OCI-M1 (cell line): ENCODE measurements around the gene RALGPS2.

Experiments used
- DNase-seq: peaks from one replicate; lab custom pipeline; 2025; lab: John Stamatoyannopoulos, UW

The RALGPS2 gene

GRCh38 chr1:178864326-178864725 is 139.3 kb downstream of the RALGPS2 start:
- DNase-seq, result peak; percentile 33

- DNase-seq, result peak; percentile 87
Measured at GRCh38 chr1:178867670-178868069, 142.6 kb downstream of the RALGPS2 start.

GRCh38 chr1:178868706-178869105 is 143.7 kb downstream of the RALGPS2 start:
- peak; percentile 65 for DNase-seq

DNA sequence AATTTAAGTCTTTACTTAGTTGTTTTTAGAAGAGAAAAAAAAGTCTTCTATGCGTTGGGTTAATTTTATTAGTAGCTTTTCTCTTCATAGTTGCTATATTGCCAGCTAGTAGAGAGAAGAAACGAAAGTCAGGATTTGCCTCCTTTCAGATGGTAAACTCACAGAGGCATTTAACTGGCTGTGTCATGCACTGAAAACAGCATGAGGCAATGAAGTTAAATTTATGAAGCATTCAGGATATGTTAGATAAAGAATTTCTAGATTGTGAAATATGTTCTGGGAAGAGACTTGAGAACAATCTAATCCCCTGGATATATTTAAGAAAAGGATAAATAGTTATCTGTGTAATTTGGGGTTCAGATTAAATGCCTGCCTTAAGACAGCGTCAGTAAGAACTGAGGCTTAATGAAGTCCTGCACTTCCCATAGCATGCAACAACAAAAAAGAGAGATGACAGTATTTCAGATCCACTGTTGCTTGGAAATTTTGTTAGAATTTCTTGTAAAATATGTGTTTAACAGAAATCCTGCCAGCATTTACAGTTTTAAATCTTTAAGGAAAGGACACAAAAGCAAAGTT is 144.2 kb downstream of the RALGPS2 start:
- DNase-seq, result peak; percentile 74

DNA sequence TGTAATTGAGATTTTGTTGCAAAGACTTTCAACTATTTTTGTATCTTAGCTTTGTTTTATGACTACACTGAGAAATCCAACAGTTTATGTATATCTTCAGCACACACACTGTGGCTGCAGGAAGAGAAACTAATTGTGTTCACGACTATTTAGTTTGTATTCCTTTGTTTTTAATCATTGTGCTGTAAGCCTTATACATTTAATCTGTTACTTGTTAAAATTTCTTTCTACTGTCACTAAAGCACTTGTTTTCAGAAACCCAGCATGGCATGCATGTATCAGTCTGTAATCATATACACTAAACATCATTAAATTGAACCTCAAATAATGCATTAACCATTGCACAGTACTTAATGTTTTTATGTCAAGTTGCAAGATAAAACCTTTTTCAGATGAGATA is 145.2 kb downstream of the RALGPS2 start:
- DNase-seq, result no peak

DNA sequence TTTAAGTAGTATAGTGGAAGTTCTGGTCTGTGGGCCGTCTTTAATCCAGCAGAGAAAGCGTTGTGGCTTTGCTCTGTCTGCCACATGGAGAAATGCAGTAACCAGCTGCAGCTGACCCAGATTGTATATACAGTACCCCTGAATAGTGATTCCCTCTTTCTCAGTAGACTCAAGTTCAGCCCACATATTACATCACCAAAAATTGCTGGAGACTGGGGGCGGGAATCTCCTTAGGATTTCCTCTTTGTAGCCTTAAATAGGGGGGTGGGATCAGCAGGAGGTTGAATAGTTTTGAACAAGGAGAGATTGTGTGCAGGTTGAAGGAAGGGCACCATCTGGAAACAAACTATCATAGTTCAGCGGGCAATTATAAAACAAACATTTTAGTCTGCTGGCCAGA is 145.9 kb downstream of the RALGPS2 start, which contains the start of gene ANGPTL1:
Gene ANGPTL1 (minus strand): TSS at position 134 of the 400 bp plus-strand sequence. CDS start 5,301 bp downstream, outside the sequence.
- peak; percentile 57 for DNase-seq

DNA sequence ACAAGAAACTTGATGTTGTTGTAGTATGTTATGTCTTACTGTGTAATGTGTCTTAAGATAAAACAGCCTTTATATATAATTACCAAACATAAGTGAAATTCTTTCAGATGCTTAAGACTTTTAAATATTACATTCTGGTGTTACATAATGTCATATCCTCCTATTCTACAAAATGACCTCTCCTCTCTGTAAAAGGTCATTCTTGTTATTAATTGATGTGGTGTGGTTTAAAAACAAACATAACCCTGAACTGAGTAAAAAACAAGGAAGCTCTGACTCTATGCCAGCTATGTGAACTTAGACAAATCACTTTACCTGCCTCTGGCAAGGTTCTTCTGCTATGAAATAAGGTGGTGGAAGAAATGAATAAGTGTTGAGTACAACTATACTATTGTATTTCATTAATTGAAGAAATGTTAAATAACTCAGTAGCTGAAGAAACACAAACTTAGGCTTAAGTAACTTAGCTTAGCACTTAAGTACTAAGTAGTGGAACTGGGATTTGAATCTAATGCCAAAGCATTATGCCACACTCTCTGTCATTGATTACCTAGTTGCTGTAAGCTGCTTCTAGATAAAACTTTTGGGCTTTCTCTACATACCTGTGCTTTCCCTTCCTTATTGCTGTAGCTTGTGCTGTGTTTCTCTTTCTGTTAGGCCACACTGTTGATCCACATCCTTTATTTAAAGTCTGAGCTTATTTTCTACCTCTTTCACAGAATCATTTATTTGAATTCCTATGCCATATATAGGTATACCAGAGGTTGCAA is 146.7 kb downstream of the RALGPS2 start:
- DNase-seq, result peak; percentile 63

DNA sequence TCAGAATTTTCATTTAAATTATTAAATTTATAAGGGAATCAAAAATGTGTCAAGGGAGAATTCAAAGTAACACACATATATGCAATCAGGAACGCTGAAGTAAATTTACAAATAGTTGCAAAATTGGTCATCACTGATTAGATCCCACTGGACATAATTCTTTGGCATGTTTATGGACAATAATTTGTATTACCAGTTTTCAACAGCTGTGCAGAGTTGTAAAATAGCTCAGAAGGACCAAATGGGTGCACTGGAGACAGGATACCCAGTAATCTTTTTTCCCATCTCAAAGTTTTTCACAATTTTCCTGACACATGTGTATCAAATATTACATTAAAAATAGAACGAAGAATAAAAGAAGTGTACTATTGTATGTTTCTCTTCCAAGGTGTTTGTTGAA is 149.9 kb downstream of the RALGPS2 start:
- no peak for DNase-seq

GRCh38 chr1:178875936-178876335 is 150.9 kb downstream of the RALGPS2 start:
- DNase-seq, result peak; percentile 52

GRCh38 chr1:178877896-178878295 is 152.9 kb downstream of the RALGPS2 start:
- DNase-seq, result peak; percentile 29

DNA sequence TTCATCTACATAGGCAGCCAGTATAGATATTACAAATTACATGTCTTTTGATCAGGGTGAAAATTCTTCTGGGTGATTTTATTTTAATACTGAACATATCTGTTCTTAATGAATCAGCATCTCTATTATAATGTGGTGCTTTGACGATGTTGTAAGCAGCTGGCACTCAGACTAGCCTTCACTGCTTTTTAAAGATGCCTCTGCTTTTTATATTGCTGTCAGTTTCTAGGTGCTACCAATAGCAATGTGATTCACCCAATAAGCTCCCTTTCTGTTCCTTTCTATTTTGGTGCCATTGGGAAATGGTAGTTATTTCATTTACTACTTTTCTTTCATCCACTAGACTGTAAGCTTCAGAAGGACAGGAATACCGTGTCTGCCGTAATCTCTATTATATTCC is 156.9 kb downstream of the RALGPS2 start:
- DNase-seq, result no peak

DNA sequence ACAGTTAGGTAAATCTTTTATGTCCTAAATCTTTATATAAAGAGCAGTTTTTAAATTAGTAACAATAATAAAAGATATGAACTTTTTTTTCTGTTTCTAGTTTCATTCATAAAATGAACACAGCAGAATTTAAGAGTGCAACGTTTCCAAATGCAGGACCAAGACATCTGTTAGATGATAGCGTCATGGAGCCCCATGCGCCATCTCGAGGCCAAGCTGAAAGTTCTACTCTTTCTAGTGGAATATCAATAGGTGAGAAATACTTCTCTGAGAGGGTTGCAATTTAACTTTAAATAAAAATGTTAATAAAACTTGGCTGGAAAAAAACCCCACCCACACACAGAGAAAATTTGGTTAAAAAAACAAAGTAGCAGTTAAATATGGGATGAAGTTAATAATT is 160.8 kb downstream of the RALGPS2 start:
- peak; percentile 76 for DNase-seq

GRCh38 chr1:178886551-178886950 is 161.5 kb downstream of the RALGPS2 start:
- DNase-seq, result peak; percentile 64

DNA sequence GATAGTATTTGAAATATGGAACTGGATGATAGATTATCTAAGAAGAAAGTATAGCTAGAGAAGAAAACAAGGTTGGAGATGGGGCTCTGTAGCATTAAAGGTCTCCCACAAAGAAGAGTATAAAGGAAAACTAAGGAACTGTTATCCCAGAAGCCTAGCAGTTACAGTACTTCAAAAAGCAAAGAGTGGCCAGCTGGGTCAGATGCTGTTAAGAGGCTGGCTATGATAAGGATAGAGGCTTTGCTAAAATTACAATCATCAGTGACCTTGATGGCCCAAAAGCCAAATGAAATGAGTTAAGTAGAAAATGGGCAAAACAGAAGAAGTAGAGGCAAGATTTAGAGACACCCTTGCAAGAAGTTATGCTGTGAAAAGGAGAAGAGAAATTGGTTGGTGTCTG is 170.9 kb downstream of the RALGPS2 start:
- no peak for DNase-seq

DNA sequence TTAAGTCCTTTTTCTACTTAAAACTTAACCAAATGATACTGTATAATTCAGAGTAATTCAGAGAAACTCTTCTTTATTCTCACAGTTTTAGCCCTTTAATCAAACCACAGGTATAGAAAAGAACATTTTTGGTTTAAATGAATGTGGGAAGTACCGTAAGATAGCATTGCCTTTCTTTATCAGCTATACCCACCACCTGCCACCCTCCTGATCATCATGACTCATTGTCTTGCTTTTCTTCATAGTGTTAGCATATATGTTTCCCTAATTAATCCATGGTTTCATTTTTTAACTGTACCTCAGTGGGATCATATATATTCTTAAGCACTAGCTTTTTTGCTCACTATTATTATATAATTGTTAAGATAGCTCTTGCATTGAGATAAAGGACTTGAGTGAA is 173.4 kb downstream of the RALGPS2 start:
- peak; percentile 66 for DNase-seq

- DNase-seq, result peak; percentile 29
Measured at GRCh38 chr1:178899402-178899801, 174.4 kb downstream of the RALGPS2 start.

DNA sequence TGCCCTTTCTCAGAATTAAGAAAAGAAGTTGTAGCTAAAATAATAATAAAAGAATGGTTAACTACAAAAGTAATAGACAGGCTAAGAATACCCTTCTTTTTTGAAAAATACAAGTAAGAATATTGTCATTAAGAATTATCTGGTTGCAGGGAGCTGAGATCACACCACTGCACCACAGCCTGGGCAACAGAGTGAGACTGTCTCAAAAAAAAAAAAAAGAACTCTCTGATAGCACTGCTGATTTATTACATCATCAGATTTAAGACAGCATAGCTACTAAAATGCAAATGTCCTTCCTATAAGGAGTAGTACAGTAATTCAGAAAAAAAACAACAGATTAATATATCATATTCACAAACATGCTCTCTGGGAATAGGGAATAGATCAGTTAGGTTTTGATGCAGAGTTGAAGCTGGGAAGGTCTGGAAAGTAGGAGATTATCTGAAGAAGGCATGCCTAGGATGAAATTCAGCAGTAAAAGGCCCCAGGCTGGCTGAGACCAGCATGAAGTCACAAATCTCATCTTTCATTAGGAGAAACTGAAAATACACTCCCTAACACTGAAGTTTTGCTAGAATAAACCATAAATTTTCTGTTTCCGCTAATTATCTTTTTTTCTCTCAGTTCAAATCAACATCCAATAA is 176.6 kb downstream of the RALGPS2 start:
- DNase-seq, result no peak

- DNase-seq, result no peak
Measured at GRCh38 chr1:178908358-178908757, 183.3 kb downstream of the RALGPS2 start.

GRCh38 chr1:178910023-178910422 is 185.0 kb downstream of the RALGPS2 start:
- DNase-seq, result no peak

GRCh38 chr1:178912597-178912996 is 187.6 kb downstream of the RALGPS2 start:
- no peak for DNase-seq

DNA sequence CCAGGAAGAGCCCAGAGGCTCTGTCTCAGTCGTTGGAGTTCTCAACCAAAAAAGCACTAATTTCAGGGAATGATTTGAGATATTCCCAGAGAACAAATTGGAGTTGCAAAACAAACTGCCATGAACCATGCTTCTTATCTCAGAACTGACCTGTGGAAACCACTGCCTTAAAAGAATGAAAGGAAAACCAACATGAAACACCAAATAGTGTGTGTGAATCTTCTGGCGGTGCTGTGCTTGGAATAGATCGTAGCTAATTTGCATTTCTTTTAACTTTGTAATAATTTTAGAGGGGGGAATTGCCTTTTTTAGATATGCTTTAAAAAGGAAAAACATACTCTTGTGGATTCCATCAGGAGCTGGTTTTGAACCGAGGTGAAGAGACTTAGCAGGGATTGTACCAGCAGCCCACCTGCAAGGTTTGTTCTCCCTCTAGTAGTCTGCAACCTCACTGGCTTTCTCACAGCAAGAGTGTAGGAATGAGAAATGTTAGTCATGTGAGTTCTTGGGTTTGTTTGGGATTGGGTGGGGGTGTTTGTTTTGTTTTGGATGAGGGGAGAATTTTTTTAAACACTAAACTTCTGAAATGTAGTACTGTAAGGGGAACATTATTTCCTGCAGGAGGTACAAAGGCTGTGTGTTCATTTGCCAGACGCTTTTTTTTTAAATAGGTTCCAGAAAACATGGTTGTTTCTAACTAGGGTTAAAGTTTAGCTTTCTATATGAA is 191.6 kb downstream of the RALGPS2 start:
- peak; percentile 69 for DNase-seq

GRCh38 chr1:178918308-178918707 is 193.3 kb downstream of the RALGPS2 start:
- no peak for DNase-seq
